HG03378 (cell line): ENCODE data around the gene EBF4.
"Not testable (repeated sequence)": the region's sequence is repeated elsewhere in the genome, so short reads cannot be mapped to it uniquely, and the experiment has no call there.

Experiments
- ATAC-seq: cut with Tn5 transposase; IDR thresholded peaks from one replicate; pipeline ENCODE4 v1.9.1; 2021; ENCODE audit warnings: mild to moderate bottlenecking, moderate library complexity; ENCODE audit not compliant: unreplicated experiment

The EBF4 gene

DNA sequence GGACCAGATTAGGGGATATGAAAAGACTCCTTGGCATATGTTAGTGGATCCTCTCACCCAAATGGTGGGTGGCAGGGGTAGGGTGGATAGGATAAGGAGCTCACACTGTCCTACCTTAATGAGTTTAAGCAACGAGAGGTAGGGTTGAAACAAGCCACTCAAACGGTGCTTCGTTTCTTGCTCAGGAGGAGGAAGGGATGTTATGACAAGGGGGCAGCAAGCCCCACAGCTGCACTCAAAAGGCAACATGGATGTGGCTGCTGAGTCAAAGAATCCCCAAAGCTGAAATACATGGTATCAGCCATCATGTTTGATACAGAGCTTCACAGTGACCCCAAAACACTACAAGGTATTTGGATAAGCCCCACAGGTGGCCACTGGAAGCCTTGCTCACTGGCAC, 20.1 kb upstream of the EBF4 start:
- ATAC-seq: no peak

DNA sequence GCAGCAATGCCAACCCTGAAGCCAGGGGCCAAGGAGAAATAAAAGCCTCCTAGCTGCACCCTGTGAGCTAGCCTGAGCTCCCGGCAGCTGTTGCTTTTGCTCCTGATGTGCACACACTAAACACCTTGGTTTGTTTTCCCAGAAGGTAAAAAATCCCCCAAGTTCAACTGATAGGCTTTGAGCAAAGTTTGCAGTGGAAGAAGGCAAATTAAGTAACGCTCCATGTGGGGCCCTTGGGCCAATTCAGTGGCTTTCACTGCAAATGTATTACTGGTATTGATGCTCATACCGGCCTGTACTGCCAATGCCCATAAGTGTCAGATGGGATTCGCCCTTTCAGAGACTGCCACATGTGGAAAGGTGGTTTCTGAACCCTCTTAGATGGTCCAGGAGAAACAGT, 19.1 kb upstream of the EBF4 start:
- ATAC-seq: no peak

DNA sequence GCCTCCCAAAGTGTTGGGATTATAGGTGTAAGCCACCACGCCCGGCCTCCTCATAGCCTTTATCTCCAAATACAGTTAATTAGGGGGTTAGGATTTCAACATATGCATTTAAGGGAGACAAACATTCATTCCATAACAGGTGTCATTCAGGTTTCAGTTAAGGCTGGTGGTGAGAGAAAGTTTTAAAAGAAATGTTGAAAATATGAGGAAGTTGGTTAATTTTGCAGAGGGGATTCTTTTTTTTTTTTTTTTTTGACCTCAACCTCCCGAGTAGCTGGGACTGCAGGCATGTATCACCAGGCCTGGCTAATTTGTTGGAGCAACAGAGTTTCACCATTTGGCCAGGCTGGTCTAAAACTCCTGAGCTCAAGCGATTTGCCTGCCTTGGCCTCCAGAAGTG, 12.5 kb upstream of the EBF4 start:
- no peak for ATAC-seq

DNA sequence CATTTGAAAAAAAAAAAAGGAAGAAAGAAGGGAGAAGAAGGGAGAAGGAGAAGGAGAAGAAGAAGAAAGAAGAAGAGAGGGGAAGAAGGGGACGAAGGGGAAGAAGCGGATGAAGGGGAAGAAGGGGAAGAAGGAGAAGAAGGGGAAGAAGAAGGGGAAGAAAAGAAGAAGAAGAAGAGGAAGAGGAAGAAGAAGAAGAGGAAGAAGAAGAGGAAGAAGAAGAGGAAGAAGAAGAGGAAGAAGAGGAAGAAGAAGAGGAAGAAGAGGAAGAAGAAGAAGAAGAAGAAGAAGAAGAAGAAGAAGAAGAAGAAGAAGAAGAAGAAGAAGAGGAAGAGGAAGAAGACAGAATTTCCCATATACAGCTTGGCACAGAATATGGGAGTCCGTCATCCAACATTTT, 10.5 kb upstream of the EBF4 start:
- ATAC-seq: not testable (repeated sequence)

DNA sequence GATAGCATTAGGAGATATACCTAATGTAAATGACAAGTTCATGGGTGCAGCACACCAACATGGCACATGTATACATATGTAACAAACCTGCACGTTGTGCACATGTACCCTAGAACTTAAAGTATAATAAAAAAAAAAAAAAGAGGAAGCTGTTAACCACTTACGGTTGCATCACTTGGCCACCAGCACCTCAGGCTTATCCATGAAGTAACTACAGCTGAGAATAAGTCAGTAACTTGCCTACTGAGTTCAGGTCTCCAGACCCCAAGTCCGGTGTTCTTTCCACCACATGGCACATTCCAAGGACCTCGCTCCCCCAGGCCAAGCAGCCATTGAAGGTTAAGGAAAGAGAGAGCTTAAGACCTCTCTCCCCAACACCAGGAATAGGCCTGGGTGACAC, 7.8 kb upstream of the EBF4 start:
- not testable (repeated sequence) for ATAC-seq

DNA sequence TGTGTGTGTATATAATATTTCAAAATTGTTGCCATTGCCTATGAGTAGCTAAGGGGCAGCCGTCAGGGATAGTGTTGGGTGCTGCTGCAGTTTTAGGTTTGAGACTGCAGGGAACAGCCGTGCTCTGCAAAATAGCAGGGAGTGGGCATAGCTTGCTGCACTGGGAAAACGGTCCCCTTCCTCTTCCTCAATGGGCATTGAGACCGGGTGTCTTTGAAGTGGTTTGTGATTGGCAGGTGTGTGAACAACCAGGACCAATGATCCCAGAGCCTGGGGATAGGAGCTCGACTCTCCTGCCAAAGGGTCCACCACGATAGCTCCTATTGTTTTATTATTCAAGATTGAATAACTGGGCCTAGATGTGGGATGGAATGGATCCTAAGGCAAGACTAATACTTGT, 5.1 kb upstream of the EBF4 start:
- ATAC-seq: no peak

DNA sequence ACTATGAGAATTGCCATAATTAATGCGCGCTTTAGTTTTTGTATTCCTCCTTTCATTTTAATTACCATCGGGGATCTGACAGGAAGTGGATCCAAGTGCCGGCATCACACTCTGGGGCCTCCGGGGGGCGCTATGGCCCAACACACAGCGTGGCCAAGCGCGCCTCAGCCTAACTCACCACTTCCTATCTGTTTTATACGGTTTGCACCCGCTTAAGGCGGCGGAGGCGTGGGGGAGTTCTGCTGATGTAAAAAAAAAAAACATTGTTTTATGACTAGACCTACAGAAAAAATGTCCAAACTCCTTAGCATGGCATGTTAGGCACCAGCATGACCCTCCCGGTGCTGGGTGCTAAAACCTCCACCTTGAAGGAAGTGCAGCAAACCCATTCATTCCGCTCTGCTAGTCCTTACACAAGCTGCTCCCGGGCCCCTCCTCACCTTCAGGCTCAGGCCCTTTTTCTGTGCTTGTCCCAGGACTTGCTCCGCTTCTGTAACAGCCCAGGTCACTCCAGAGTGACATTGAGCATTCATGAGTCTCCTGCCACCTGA, 4.5 kb upstream of the EBF4 start:
- no peak for ATAC-seq

DNA sequence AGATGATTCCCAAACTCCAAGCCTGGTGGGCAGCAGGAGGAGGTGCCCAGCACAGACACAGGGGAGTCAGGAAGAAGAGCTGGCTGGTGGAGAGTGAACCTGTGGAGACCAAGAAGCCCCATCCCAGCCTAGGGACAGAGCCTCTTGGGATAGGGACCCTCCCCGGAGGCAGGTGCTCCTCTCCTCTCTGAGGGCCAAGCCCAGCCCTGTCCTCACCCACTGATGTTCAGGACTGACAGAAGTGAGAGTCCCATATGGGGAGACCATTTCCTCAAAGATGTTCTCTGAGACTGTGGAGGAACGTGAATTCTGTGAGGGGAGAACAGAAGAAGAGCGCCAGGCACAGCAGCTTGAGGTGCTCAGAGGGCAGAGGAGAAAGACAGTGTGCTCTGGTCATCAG, 2.4 kb upstream of the EBF4 start:
- no peak for ATAC-seq

DNA sequence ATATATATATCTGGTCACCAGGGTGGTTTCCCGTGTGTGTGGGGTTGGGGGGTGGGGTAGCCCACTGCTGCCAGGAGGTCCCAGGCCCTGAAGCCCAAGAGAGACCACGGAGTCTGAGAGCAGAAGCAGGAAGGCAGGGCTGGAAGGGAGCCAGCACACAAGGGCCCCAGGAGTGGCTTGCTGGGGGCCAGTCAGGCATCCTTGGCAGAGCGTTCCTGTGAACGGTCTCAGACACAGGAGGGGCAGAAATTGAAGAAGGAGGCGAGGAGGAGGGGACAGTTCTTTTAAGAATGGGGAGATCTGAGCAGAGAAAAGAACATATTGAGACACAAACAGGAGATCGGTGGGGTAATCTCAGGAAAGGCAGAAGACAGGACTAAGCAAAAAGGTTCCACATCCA, 1.9 kb upstream of the EBF4 start:
- ATAC-seq: no peak

DNA sequence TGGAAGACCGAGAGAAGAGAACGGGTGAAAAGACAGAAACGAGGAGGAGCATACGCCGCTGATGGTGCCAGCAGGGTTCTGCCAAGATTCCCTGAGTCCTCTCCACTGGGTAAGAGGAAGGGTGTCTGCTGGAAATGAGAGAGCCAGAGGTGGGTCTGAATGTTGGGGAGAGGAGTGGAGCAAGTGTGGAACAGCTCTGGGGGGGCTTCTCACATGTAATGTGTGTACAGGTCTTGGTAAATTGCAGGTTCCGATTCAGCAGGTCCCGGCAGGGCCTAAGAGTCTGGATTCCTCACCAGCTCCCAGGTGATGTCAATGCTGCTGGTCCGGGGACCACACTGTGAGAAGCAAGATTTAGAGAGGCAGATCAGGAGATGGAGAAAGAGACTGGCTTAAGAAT, 1.5 kb upstream of the EBF4 start:
- no peak for ATAC-seq

DNA sequence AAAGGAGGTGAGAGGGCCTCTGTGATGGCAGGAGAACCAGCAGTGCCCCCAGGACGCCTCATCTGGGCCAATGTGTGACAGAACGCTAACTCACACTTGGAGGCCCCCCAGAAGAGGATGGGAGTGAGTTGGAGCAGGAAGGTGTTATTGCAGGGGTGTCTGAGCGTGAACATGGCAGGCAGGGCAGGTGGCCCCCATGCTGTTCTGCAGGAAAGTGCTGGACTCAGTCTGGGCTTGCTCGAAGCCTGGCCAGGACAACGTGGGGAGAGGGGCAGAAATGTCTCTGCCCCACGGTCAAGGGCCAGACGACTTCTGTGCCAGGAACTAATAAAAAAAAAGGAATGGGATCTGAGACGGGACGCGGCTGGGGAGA, 931 bp upstream of the EBF4 start:
- no peak for ATAC-seq

DNA sequence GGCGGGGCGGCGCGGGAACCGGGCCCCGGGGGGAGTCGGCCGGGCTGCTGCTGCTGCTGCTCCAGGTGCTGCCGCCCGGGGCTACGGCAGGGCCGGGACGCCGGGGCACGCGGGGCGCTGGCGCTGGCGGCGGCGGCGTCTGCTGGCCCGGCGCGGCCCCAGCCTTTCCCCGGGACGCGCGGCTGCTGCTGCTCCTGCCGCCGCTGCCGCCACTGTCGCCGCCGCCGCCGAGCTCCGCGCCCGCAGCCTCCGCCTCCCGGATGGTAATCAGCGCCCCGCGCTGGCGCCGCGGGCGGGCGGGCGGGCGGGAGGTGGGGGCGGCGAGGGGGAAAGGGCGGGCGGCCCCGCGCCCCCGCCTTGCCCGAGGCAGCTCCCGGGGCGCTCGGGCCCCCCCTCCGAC, 306 bp downstream of the EBF4 start:
- no peak for ATAC-seq

DNA sequence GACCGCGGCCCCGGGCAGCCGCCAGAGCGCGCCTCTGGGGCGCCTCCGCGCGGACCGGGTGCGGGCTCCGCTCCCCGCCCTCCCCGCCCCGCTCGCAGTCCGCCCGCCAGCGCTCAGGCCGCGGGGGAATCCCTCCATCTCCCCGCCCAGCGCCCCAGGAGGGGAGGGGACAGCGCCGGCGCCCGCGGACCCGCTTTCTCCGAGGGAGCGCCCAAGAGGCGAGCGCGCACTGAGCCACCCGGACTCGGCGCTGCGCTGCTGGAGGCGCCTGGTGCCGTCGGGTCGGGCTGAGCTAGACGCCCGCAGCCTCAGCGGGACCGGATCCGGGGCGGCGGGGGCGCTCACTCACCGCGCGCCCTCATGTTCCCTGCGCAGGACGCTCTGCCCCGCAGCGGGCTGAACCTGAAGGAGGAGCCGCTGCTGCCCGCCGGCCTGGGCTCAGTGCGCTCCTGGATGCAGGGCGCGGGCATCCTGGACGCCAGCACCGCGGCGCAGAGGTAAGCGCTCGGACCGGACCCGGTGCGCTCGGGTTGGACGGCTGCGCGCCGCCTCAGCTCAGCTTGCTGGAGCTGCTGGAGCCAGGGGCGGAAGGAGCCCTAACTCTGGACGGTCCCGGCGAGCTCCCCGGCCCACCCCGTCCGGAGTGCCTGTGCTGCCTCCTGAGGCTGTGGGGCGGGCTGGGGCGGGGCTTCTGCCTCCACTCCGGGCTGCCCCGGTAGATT, 867 bp downstream of the EBF4 start:
- ATAC-seq: no peak

DNA sequence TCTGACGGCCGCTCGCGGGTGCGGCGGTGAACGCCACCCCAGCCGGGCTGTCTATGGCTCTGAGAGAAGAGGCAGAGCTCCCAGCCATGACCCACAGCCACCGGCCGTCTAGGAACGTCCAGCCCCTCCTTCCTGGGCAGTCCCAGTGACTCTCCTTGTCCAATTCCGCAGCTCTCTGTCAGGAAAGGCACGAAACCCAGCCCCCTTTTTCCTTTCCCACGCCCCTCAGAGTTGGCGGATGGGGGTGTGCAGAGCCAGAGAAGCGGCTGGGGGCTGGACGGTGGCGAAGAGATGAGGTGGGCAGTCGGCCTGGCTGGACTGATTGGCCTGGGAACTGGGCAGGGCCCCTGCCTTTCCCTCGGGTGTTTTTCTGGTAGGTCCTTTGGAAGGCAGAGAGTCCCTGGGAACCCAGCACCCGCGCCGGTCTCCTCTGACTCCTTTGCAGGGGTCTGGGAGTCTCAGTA, 1.5 kb downstream of the EBF4 start:
- no peak for ATAC-seq

DNA sequence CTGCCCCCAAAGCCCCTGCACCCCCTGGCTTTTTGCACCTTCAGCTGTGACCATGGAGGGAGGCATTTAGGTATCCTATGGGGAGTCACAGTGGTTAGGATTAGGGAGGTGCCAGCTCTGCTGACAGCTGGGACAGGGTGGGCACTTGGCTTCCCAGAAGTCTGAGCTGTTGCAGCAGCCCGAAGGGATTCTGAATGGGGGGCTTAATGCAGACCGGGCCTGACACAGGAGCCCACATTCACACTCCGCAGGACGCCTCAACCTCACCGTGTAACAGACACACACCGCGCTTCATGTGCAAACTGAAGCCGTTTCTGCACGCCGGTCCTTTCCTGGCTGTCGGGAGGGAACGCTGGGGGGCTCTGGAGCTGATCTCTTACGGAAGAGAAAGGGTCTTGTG, 1.9 kb downstream of the EBF4 start:
- ATAC-seq: no peak

DNA sequence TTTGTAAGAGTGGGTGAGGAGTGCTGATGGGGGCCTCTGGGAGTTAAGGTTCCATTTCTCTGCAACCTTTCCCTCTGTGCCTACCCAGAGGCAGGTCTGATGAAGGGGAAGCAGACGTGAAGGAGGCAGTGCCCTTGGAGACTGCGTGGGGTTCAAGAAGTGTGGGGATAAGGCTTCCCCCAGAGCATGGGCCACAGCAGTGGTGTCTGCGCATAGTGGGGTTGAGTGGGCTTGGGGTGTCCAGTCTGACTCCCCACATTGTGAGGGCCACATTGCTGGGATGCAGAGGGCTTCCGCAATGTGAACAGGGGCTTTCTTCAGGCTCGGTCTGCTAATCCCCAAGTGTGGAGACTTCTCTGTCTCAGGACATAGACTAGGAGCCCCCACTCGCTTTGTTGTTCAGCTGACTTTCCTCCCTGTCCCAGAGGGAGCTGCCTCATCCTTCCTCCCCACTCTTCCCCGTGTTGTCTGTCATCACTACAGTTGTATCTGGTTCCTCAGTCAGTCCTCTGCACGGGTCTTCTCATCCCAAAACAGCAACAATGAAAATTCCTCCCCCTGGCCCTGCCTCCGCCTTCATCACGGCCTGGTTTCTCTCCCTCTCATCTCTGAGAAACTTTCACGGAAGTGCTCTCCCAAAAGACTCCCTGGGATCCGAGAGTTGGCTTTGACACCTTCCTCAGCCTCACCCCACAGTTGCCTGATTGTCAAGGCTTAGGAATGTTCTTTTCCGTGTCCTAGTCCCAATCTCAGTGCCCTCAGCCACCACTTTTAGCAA, 2.8 kb downstream of the EBF4 start:
- ATAC-seq: no peak

DNA sequence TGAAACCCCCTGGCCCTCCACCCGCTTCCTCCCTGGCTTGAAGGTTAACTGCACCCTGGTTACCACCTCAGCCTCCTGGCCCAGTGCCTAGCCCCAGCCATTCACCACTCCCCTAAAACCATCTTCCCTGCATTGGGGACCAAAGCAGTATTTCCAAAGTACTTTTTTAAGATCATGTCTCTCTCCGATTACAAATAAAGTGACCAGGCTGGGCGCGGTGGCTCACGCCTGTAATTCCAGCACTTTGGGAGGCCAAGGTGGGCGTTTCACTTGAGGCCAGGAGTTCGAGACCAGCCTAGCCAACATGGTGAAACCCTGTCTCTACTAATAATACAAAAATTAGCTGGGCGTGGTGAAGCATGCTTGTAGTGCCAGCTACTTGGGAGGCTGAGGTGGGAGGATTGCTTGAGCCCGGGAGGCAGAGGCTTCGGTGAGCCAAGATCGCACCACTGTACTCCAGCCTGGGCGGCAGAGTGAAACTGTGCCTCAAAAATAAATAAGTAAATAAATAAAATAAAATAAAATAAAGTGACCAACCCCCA, 3.5 kb downstream of the EBF4 start:
- not testable (repeated sequence) for ATAC-seq

DNA sequence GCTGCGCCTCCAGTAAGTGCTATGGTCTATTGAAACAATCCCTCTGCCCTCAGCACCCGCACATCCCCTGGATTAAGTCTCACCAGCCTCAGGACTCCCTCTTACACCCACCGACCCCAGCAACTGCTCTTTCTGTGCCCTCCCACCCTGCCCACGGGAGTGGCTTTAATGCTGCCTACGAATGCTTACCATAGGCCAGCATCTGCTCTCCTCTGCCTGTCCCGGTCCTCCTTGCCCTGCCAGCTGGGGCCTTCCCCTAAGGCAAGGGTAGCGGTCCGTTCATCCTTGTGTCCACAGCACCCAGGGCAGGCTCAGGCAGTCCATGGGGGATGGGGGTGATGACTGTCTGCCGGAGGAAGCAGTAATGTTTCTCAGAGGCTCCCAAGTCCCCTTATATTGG, 4.1 kb downstream of the EBF4 start:
- no peak for ATAC-seq

DNA sequence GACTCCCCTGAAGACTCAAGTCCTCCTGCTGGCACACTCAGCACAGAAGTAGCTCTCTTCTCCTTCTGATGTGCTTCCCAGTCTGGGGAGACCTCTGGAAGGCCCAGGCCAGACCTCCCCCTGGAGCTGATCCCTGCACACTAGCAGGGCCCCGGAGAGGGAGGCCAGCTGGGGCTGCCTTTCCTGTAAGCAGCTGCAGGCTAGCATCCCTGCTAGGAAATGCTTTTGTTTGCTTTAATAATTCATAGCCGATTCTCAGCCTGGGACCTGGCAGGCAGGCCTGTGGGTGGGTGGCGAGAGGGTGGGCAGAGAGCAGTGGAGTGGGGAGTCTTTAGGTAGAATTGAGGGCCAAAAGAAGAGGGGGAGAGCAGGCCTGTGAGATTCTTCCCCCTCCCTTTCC, 5.2 kb downstream of the EBF4 start:
- ATAC-seq: no peak

DNA sequence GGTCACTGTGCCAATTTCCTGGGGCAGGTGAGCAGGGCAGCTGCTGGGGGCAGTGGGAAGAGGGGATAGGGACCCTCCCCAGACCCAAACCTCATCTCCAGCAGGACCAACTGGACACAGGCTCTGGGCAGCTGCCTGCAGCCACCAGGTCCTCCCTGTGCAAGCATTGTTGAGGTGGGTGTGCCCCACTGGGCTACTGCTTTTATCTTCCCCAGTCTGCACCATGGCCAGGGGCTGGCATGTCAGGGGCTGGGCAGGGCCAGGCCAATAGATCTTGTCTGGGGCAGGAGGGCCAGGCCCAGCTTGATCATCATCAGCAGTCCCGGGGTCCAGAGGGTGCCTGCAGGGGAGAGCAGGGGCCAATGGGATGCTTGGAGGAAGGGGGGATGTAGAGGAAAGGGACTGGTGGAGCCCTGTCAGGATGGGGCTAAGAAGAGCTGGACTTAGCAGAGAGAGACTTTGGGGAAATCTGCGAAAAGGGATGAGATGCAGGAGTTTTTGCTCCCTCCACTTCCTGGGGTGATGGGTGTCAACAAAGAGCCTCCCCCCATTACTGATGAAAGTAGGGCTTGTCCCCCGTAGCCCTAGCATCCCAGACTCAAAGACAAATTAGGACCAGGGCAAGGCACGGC, 5.7 kb downstream of the EBF4 start:
- no peak for ATAC-seq

DNA sequence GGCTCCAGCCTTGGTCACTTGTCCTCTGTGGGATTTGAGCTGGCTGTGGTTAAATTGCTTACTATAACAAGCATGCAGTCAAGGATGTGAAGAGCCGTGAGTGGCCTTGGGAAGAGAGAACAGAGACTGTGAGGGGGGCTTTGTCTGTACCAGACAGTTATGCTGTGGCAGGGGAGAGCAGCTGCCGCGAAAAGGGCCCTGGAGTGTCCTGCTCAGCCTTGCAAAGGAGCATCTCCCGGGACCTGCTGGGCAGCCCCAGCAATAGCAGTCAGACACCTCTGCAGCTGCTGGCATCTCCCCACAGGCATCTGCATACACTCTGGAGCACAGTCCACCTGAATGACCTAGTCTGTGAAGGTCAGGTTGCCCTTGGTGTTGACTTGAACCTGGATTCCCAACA, 6.3 kb downstream of the EBF4 start:
- no peak for ATAC-seq
